ENCODE measurements around the gene C19orf53. TPM values are rescaled to one million over a fixed set of nuclear protein-coding genes. Genes with fewer than 3 reads are reported as not detected.

Gene C19orf53
- polyA plus RNA-seq, 1 donor (not counting 4 experiments of a cell fraction or from before 2014, with no cell fraction given) = 143 TPM

DNA sequence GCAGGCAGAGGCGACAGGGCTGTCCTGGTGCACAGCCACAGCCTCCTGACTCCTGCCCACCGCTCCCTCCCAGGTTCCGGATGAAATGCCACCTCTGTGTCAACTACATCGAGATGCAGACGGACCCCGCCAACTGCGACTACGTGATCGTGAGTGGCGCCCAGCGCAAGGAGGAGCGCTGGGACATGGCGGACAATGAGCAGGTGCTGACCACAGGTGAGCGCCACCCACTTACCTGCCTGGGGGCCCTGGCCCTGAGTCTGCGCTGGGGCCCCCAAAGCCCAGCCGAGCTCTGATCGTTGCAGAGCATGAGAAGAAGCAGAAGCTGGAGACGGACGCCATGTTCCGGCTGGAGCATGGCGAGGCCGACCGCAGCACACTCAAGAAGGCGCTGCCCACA, 15.5 kb upstream of the C19orf53 start:
- dilution Hi-C loops (cut with MboI; ENCODE audit: extremely low pct_ligation_motif_present, low sequenced_read_pairs) = no loop called here
- Histone ChIP-seq H3K9me3 (ENCODE audit: control insufficient read depth, low read depth, low read length) (no peaks in the 10 kb centered on the region), H3K4me2 (ENCODE audit: control insufficient read depth, extremely low read depth, insufficient read depth, low read depth, low read length) (no peak overlapping the region), H3K27me3 (ENCODE audit: control insufficient read depth, extremely low read depth, insufficient read depth, low read length) (no peaks in the 10 kb centered on the region), H3K9me1 (ENCODE audit: control insufficient read depth, extremely low read depth, insufficient read depth, low read length) (no peaks in the 10 kb centered on the region), H3K4me3 (ENCODE audit: control insufficient read depth in 2 of 3, extremely low read depth in 1 of 3, insufficient read depth in 2 of 3, low read depth in 1 of 3, low read length in 3 of 3) (no peak overlapping the region), H3K36me3 (ENCODE audit: control insufficient read depth in 2 of 2, extremely low read depth in 1 of 2, insufficient read depth in 2 of 2, low read length in 2 of 2) (peaks cover 28 to 33% of the 10 kb centered on the region in 2 experiments), H3K9ac (ENCODE audit: control insufficient read depth, extremely low read depth, insufficient read depth, low read length) (no peak overlapping the region), H2AFZ (ENCODE audit: control insufficient read depth, low read length) (no peak overlapping the region), H3K79me2 (ENCODE audit: control insufficient read depth, insufficient read depth, low read length) (peaks cover 7% of the 10 kb centered on the region), H4K20me1 (ENCODE audit: control insufficient read depth, extremely low read depth, insufficient read depth, low read length) (no peaks in the 10 kb centered on the region), H3K27ac (ENCODE audit: control insufficient read depth, insufficient read depth, low read length) (no peak overlapping the region), H3K4me1 (ENCODE audit: control insufficient read depth, extremely low read depth, insufficient read depth, low read length) (no peaks in the 10 kb centered on the region)
- FAIRE-seq = no peak
- DNase-seq (ENCODE audit: low read depth, low spot score) = no peak
- TF ChIP-seq, protein P1, sequence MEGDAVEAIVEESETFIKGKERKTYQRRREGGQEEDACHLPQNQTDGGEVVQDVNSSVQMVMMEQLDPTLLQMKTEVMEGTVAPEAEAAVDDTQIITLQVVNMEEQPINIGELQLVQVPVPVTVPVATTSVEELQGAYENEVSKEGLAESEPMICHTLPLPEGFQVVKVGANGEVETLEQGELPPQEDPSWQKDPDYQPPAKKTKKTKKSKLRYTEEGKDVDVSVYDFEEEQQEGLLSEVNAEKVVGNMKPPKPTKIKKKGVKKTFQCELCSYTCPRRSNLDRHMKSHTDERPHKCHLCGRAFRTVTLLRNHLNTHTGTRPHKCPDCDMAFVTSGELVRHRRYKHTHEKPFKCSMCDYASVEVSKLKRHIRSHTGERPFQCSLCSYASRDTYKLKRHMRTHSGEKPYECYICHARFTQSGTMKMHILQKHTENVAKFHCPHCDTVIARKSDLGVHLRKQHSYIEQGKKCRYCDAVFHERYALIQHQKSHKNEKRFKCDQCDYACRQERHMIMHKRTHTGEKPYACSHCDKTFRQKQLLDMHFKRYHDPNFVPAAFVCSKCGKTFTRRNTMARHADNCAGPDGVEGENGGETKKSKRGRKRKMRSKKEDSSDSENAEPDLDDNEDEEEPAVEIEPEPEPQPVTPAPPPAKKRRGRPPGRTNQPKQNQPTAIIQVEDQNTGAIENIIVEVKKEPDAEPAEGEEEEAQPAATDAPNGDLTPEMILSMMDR (optimal IDR thresholded peaks at IDR 0.05 in 1 of 3, IDR thresholded peaks at IDR 0.05 in 1 of 3, conservative IDR thresholded peaks at IDR 0.05 in 1 of 3; ENCODE audit: extremely low read depth in 1 of 3, insufficient read depth in 2 of 3, low read length in 3 of 3) = no peak
- TF ChIP-seq EZH2 (IDR thresholded peaks at IDR 0.05; ENCODE audit: low read length) = no peak

DNA sequence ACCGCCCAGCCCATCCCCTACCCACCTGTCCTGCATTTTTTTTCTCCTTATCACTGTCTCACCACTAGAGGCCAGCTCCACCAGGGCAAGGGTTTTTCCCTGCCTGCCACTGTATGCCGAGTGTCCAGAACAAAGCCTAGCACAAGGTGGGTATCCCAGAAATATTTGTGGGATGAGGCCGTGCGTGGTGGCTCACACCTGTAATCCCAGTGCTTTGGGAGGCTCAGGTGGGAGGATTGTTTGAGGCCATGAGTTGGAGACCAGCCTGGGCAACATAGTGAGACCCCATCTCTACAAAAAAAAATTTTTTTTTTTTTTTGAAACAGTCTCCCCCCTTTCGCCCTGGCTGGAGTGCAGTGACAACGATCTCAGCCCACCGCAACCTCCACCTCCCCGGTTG, 12.8 kb upstream of the C19orf53 start:
- dilution Hi-C loops (cut with MboI; ENCODE audit: extremely low pct_ligation_motif_present, low sequenced_read_pairs) = no loop called here
- Histone ChIP-seq H3K4me3 (ENCODE audit: control insufficient read depth in 2 of 3, extremely low read depth in 1 of 3, insufficient read depth in 2 of 3, low read depth in 1 of 3, low read length in 3 of 3) (no peak overlapping the region), H3K9me1 (ENCODE audit: control insufficient read depth, extremely low read depth, insufficient read depth, low read length) (no peaks in the 10 kb centered on the region), H2AFZ (ENCODE audit: control insufficient read depth, low read length) (no peak overlapping the region), H3K4me1 (ENCODE audit: control insufficient read depth, extremely low read depth, insufficient read depth, low read length) (peaks cover 4% of the 10 kb centered on the region), H3K9me3 (ENCODE audit: control insufficient read depth, low read depth, low read length) (no peaks in the 10 kb centered on the region), H3K4me2 (ENCODE audit: control insufficient read depth, extremely low read depth, insufficient read depth, low read depth, low read length) (no peak overlapping the region), H3K27me3 (ENCODE audit: control insufficient read depth, extremely low read depth, insufficient read depth, low read length) (no peaks in the 10 kb centered on the region), H3K36me3 (ENCODE audit: control insufficient read depth in 2 of 2, extremely low read depth in 1 of 2, insufficient read depth in 2 of 2, low read length in 2 of 2) (peaks cover 13 to 20% of the 10 kb centered on the region in 2 experiments), H3K9ac (ENCODE audit: control insufficient read depth, extremely low read depth, insufficient read depth, low read length) (no peak overlapping the region), H4K20me1 (ENCODE audit: control insufficient read depth, extremely low read depth, insufficient read depth, low read length) (no peaks in the 10 kb centered on the region), H3K79me2 (ENCODE audit: control insufficient read depth, insufficient read depth, low read length) (peaks cover 25% of the 10 kb centered on the region), H3K27ac (ENCODE audit: control insufficient read depth, insufficient read depth, low read length) (no peak overlapping the region)
- DNase-seq (ENCODE audit: low read depth, low spot score) = no peak
- no peak for FAIRE-seq
- TF ChIP-seq, protein P1 (optimal IDR thresholded peaks at IDR 0.05 in 1 of 3, IDR thresholded peaks at IDR 0.05 in 1 of 3, conservative IDR thresholded peaks at IDR 0.05 in 1 of 3; ENCODE audit: extremely low read depth in 1 of 3, insufficient read depth in 2 of 3, low read length in 3 of 3) = no peak
- TF ChIP-seq EZH2 (IDR thresholded peaks at IDR 0.05; ENCODE audit: low read length) = no peak
